Prostate gland (tissue), 2 donors: ENCODE data around the gene HOXD8. TPM values are rescaled to one million over a fixed set of nuclear protein-coding genes. Genes with fewer than 3 reads are reported as not detected.

Experiments used
- DNase-seq: peaks from one replicate; pipeline ENCODE4 v3.0.0-alpha.2; 2019; ENCODE audit warnings: low spot score
- H3K27ac ChIP-seq, 2 donors: fragments of 200-600 bp; sonication (generic); 2 replicates each; pipeline ENCODE4 v1.5.1; 2017 to 2019
- H3K27me3 ChIP-seq: fragments of 200-600 bp; sonication (generic); replicated peaks from 2 replicates; pipeline ENCODE4 v1.5.1; 2019; ENCODE audit not compliant: insufficient read depth
- H3K36me3 ChIP-seq, 2 donors: fragments of 200-600 bp; sonication (generic); 1 replicate in 1 of 2; 2 replicates in 1 of 2; pipeline versions ENCODE4 v1.5.1 to v1.8.1; 2017 to 2019
- H3K4me1 ChIP-seq: fragments of 200-600 bp; sonication (generic); replicated peaks from 2 replicates; pipeline ENCODE4 v1.5.1; 2019
- H3K4me3 ChIP-seq, 2 donors: fragments of 200-600 bp; sonication (generic); 2 replicates each; pipeline ENCODE4 v1.5.1; 2017 to 2019
- H3K9me3 ChIP-seq: fragments of 200-600 bp; sonication (generic); 2 replicates; pipeline ENCODE4 v1.5.1; 2017
- POLR2A ChIP-seq: fragments of 450-650 bp; IDR thresholded peaks from one replicate; pipeline ENCODE4 v1.6.1; 2016; ENCODE audit warnings: antibody characterized with exemption, mild to moderate bottlenecking
- POLR2AphosphoS5 ChIP-seq: sonication (generic); formaldehyde crosslinking; IDR thresholded peaks from one replicate; pipeline ENCODE4 v1.6.1; 2017; ENCODE audit warnings: antibody characterized with exemption
- WGBS: methylation state at CpG from one replicate; pipeline ENCODE4 v1.1.5; 2018; 5-methylcytosine and 5-hydroxymethylcytosine counted together
- intact Hi-C: fragments of 100-400 bp; cut with DNase I; formaldehyde crosslinking; loops from one replicate; pipeline ENCODE4 v1.14.2; 2022
- total RNA-seq, 2 donors: library from RNA; depleted of rRNA; stranded (reverse); fragments of >200 nt; gene quantifications; one replicate each; pipeline ENCODE4 v1.1.0, GENCODE V29; 2016
- TF ChIP-seq, protein P1 (sequence below), 4 experiments: fragments of 200-600 bp in 2 of 4; fragments of 450-650 bp in 2 of 4; sonication (generic) in 2 of 4; IDR thresholded peaks; 1 replicate in 3 of 4; 2 replicates in 1 of 4; pipeline ENCODE4 v1.5.1; 2016 to 2019; ENCODE audit warnings: antibody characterized with exemption in 4 of 4, mild to moderate bottlenecking in 2 of 4, moderate library complexity in 2 of 4

HOXD8 gene
- total RNA-seq, 2 donors from 2014 or later, result 10.4 to 30.8 TPM

DNA sequence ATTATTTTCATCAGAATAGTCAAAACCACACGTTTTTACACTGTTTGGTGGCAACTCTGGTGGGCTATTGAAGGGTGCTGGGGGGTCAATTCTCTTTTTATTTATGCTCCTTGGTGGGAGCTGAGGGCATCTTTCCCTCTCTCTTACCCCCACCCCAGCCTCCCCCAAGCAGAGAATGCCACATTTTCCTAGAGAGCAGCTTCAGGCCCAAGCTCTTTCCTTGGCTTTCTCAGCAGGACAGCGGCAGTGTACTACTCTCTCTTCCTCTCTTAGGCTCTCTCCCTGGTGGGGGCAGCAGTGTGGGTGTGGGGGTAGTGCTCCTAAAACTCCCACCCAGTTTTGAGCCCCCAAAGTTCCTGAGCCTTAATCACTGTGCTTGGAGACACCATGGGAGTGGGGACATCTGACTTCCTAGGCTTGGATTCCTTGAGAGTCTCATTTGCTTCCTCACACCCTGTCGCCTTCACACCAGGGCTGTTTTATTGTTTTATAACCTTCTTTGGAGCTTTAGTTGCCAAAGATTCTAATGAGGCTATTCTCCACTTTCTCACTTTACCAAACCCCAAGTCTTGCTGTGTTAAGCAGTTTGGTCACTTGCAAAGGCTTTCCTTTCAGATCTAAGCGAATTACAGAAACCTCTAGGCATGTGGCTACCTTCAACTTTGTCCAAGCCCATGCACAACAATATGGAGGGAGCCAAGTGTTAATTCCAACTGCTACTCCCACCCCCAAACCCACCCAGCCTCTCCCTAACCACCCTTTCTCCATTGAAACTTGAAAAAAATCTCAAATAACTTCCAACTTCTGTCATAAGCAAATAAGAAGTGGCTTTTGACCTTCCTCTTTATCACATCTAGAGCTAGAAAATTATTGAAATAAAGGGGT, 15.8 kb downstream of the HOXD8 start:
- intact Hi-C loops, result no loop called here
- WGBS, result 85% methylated on average over 4 of the region's 4 CpGs
- no peak overlapping the region for H3K27ac ChIP-seq
- no peaks in the 10 kb centered on the region for H3K36me3 ChIP-seq
- TF ChIP-seq POLR2AphosphoS5 (no peak), POLR2A (no peak)
- TF ChIP-seq, protein P1, sequence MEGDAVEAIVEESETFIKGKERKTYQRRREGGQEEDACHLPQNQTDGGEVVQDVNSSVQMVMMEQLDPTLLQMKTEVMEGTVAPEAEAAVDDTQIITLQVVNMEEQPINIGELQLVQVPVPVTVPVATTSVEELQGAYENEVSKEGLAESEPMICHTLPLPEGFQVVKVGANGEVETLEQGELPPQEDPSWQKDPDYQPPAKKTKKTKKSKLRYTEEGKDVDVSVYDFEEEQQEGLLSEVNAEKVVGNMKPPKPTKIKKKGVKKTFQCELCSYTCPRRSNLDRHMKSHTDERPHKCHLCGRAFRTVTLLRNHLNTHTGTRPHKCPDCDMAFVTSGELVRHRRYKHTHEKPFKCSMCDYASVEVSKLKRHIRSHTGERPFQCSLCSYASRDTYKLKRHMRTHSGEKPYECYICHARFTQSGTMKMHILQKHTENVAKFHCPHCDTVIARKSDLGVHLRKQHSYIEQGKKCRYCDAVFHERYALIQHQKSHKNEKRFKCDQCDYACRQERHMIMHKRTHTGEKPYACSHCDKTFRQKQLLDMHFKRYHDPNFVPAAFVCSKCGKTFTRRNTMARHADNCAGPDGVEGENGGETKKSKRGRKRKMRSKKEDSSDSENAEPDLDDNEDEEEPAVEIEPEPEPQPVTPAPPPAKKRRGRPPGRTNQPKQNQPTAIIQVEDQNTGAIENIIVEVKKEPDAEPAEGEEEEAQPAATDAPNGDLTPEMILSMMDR (IDR thresholded peaks at IDR 0.05), result no peak
- no peaks in the 10 kb centered on the region for H3K4me1 ChIP-seq
- no peaks in the 10 kb centered on the region for H3K9me3 ChIP-seq
- H3K27me3 ChIP-seq, result no peaks in the 10 kb centered on the region
- H3K4me3 ChIP-seq, result no peak overlapping the region
- no peak for DNase-seq

DNA sequence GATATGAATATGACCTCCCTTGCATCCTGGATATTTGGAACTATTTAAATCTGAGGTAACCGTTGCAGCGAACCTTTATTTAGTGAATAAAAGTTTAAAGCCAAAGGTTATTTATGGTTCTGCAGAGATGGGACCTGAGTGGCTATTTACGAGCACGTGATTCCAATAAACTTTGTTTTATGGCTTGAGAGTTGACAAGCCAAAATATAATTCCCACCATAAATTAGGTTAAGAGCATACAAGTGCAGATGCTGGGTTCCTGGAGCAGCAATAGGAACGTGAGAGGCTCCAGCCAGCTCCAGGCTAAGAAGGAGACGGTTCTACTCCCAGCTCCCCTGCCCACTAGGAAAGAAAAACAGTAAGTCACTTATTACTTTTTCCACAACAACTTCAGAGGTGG, 16.6 kb downstream of the HOXD8 start:
- intact Hi-C loops, result no loop called here
- WGBS, result 19% methylated on average over 6 of the region's 6 CpGs
- TF ChIP-seq POLR2AphosphoS5 (no peak), POLR2A (no peak)
- TF ChIP-seq, protein P1 (IDR thresholded peaks at IDR 0.05), result no peak
- Histone ChIP-seq H3K27ac (no peak overlapping the region), H3K4me3 (no peak overlapping the region), H3K9me3 (no peaks in the 10 kb centered on the region), H3K36me3 (no peaks in the 10 kb centered on the region), H3K27me3 (no peaks in the 10 kb centered on the region), H3K4me1 (no peaks in the 10 kb centered on the region)
- DNase-seq, result no peak

DNA sequence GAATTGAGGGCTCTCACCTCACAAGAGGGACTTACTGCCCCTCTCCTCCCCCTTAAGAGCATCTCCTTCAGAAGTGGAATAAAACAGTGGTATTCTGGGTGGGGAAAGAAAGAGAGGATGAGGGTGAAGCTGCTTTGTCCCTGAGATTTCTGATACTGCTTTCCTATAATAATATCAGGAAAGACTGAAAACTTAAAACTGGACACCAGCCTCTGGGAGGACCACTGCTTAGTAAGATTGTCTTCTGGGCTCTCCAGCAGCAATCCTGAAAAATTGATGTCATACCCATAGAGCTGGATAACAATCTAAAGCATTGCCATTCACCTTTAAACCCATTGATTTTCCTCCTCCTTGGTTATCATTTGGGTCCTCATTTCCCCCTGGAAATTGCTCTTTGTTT, 17.1 kb downstream of the HOXD8 start:
- no peak overlapping the region for H3K27ac ChIP-seq
- no peaks in the 10 kb centered on the region for H3K27me3 ChIP-seq

DNA sequence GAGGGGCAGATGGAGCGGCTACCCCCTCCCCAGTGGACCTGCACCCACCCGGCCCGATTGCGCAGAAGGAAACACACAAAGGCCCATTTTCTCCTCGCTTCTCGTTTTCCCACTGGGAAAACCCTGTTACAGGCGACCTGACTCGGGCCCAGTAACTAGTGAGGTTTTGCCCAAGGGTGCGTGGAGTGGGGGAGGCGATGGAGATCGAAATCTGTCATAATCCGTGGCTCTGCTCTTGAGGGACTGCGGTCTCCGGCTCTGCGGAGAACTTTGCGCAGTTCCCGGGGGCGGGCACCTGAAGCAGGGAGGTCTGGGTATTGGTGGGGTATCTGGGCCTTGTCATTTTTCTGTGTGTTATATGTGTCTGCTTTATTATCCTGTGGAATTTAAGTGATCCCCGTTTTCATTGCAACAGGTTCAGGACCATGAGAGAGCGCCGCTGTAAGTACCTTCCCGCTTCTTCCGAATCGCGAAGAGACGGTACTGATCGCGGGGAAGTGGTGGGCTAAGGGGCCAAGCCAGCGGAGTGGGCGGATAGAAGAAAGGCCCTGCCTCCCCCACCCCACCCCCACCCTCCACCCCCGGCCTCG, 17.8 kb downstream of the HOXD8 start:
- no peak overlapping the region for H3K27ac ChIP-seq
- no peaks in the 10 kb centered on the region for H3K9me3 ChIP-seq
- no peak for DNase-seq
- WGBS, result 55% methylated on average over 32 of the region's 32 CpGs
- intact Hi-C loops, result no loop called here
- no peaks in the 10 kb centered on the region for H3K4me1 ChIP-seq
- H3K27me3 ChIP-seq, result no peaks in the 10 kb centered on the region
- no peaks in the 10 kb centered on the region for H3K36me3 ChIP-seq
- no peak for TF ChIP-seq POLR2AphosphoS5
- TF ChIP-seq POLR2A, result no peak
- TF ChIP-seq, protein P1 (IDR thresholded peaks at IDR 0.05), result no peak
- no peak overlapping the region for H3K4me3 ChIP-seq

More for the DNA sequence above, 17.1 kb downstream of the HOXD8 start:
- Histone ChIP-seq H3K4me3 (no peak overlapping the region), H3K4me1 (no peaks in the 10 kb centered on the region), H3K36me3 (no peaks in the 10 kb centered on the region), H3K9me3 (no peaks in the 10 kb centered on the region)
- TF ChIP-seq POLR2A (no peak), POLR2AphosphoS5 (no peak)
- TF ChIP-seq, protein P1 (IDR thresholded peaks at IDR 0.05), result no peak
- no peak for DNase-seq
- intact Hi-C loops, result no loop called here
